Measurements from ENCODE around the gene COL23A1.

Gene COL23A1

GRCh38 chr5:178403956-178404600 lies 186.1 kb downstream of the COL23A1 start:
- Histone ChIP-seq H3K27me3 (replicated peaks; ENCODE audit: insufficient read depth, low read length) (peaks cover 5% of the 10 kb centered on the region), H3K9ac (ENCODE audit: low read length) (no peak overlapping the region), H3K36me3 (replicated peaks; ENCODE audit: insufficient read depth, low read length) (no peaks in the 10 kb centered on the region), H4K20me1 (ENCODE audit: insufficient read depth, low read length) (no peaks in the 10 kb centered on the region), H3K27ac (ENCODE audit: low read length) (no peak overlapping the region), H3K9me3 (replicated peaks; ENCODE audit: insufficient read depth, low read length) (no peaks in the 10 kb centered on the region), H3K9me2 (replicated peaks; ENCODE audit: insufficient read depth, low read length) (no peaks in the 10 kb centered on the region), H2AFZ (ENCODE audit: low read length) (no peak overlapping the region), H3K79me2 (ENCODE audit: low read length) (no peaks in the 10 kb centered on the region), H3F3A (ENCODE audit: insufficient read depth, low read length) (no peaks in the 10 kb centered on the region), H3K4me2 (ENCODE audit: low read depth, low read length) (no peak overlapping the region), H3K4me1 (ENCODE audit: low read length) (no peaks in the 10 kb centered on the region), H3K4me3 (ENCODE audit: low read length) (no peak overlapping the region)
- TF ChIP-seq EZH2phosphoT487 (IDR thresholded peaks at IDR 0.05; ENCODE audit: low read length) = no peak
- no peak for DNase-seq

- Histone ChIP-seq H3K27me3 (replicated peaks; ENCODE audit: insufficient read depth, low read length) (peaks cover 5% of the 10 kb centered on the region), H3K9me3 (replicated peaks; ENCODE audit: insufficient read depth, low read length) (no peaks in the 10 kb centered on the region), H2AFZ (ENCODE audit: low read length) (no peak overlapping the region), H3F3A (ENCODE audit: insufficient read depth, low read length) (no peaks in the 10 kb centered on the region), H3K9ac (ENCODE audit: low read length) (no peak overlapping the region), H4K20me1 (ENCODE audit: insufficient read depth, low read length) (no peaks in the 10 kb centered on the region), H3K36me3 (replicated peaks; ENCODE audit: insufficient read depth, low read length) (no peaks in the 10 kb centered on the region), H3K9me2 (replicated peaks; ENCODE audit: insufficient read depth, low read length) (no peaks in the 10 kb centered on the region), H3K4me1 (ENCODE audit: low read length) (no peaks in the 10 kb centered on the region), H3K79me2 (ENCODE audit: low read length) (no peaks in the 10 kb centered on the region), H3K4me3 (ENCODE audit: low read length) (no peak overlapping the region), H3K27ac (ENCODE audit: low read length) (no peak overlapping the region), H3K4me2 (ENCODE audit: low read depth, low read length) (no peak overlapping the region)
- DNase-seq = no peak
- no peak for TF ChIP-seq CTCF (IDR thresholded peaks at IDR 0.05; ENCODE audit: low read length)
- TF ChIP-seq EZH2phosphoT487 (IDR thresholded peaks at IDR 0.05; ENCODE audit: low read length) = no peak
- no peak for TF ChIP-seq EZH2 (optimal IDR thresholded peaks at IDR 0.05; ENCODE audit: low read depth, low read length)
Observed at GRCh38 chr5:178403351-178403750, 186.8 kb downstream of the COL23A1 start.

GRCh38 chr5:178399701-178400095 lies 190.5 kb downstream of the COL23A1 start:
- Histone ChIP-seq H3F3A (ENCODE audit: insufficient read depth, low read length) (no peaks in the 10 kb centered on the region), H4K20me1 (ENCODE audit: insufficient read depth, low read length) (no peaks in the 10 kb centered on the region), H3K36me3 (replicated peaks; ENCODE audit: insufficient read depth, low read length) (no peaks in the 10 kb centered on the region), H2AFZ (ENCODE audit: low read length) (no peak overlapping the region), H3K27me3 (replicated peaks; ENCODE audit: insufficient read depth, low read length) (peaks cover 17% of the 10 kb centered on the region), H3K4me3 (ENCODE audit: low read length) (no peak overlapping the region), H3K27ac (ENCODE audit: low read length) (no peak overlapping the region), H3K4me2 (ENCODE audit: low read depth, low read length) (no peak overlapping the region), H3K9ac (ENCODE audit: low read length) (no peak overlapping the region), H3K9me2 (replicated peaks; ENCODE audit: insufficient read depth, low read length) (no peaks in the 10 kb centered on the region), H3K4me1 (ENCODE audit: low read length) (no peaks in the 10 kb centered on the region), H3K9me3 (replicated peaks; ENCODE audit: insufficient read depth, low read length) (no peaks in the 10 kb centered on the region), H3K79me2 (ENCODE audit: low read length) (no peaks in the 10 kb centered on the region)
- no peak for DNase-seq
- TF ChIP-seq EZH2 (optimal IDR thresholded peaks at IDR 0.05; ENCODE audit: low read depth, low read length) (no peak), CTCF (IDR thresholded peaks at IDR 0.05; ENCODE audit: low read length) (no peak), EZH2phosphoT487 (IDR thresholded peaks at IDR 0.05; ENCODE audit: low read length) (no peak)

GRCh38 chr5:178398901-178399700 lies 191.1 kb downstream of the COL23A1 start:
- H3F3A ChIP-seq (ENCODE audit: insufficient read depth, low read length) = no peaks in the 10 kb centered on the region
- no peak overlapping the region for H3K4me2 ChIP-seq (ENCODE audit: low read depth, low read length)
- no peaks in the 10 kb centered on the region for H4K20me1 ChIP-seq (ENCODE audit: insufficient read depth, low read length)
- no peak overlapping the region for H2AFZ ChIP-seq (ENCODE audit: low read length)
- TF ChIP-seq EZH2 (optimal IDR thresholded peaks at IDR 0.05; ENCODE audit: low read depth, low read length) = no peak
- no peak for TF ChIP-seq CTCF (IDR thresholded peaks at IDR 0.05; ENCODE audit: low read length)
- no peak for TF ChIP-seq EZH2phosphoT487 (IDR thresholded peaks at IDR 0.05; ENCODE audit: low read length)
- H3K4me3 ChIP-seq (ENCODE audit: low read length) = no peak overlapping the region
- no peaks in the 10 kb centered on the region for H3K79me2 ChIP-seq (ENCODE audit: low read length)
- peaks cover 22% of the 10 kb centered on the region for H3K27me3 ChIP-seq (replicated peaks; ENCODE audit: insufficient read depth, low read length)
- no peak for DNase-seq
- no peaks in the 10 kb centered on the region for H3K36me3 ChIP-seq (replicated peaks; ENCODE audit: insufficient read depth, low read length)
- no peaks in the 10 kb centered on the region for H3K4me1 ChIP-seq (ENCODE audit: low read length)
- H3K9ac ChIP-seq (ENCODE audit: low read length) = no peak overlapping the region
- no peak overlapping the region for H3K27ac ChIP-seq (ENCODE audit: low read length)
- H3K9me3 ChIP-seq (replicated peaks; ENCODE audit: insufficient read depth, low read length) = no peaks in the 10 kb centered on the region
- no peaks in the 10 kb centered on the region for H3K9me2 ChIP-seq (replicated peaks; ENCODE audit: insufficient read depth, low read length)

Measured in MM.1S (cell line).